ENCODE data around the gene TUBB2B.

Gene TUBB2B

DNA sequence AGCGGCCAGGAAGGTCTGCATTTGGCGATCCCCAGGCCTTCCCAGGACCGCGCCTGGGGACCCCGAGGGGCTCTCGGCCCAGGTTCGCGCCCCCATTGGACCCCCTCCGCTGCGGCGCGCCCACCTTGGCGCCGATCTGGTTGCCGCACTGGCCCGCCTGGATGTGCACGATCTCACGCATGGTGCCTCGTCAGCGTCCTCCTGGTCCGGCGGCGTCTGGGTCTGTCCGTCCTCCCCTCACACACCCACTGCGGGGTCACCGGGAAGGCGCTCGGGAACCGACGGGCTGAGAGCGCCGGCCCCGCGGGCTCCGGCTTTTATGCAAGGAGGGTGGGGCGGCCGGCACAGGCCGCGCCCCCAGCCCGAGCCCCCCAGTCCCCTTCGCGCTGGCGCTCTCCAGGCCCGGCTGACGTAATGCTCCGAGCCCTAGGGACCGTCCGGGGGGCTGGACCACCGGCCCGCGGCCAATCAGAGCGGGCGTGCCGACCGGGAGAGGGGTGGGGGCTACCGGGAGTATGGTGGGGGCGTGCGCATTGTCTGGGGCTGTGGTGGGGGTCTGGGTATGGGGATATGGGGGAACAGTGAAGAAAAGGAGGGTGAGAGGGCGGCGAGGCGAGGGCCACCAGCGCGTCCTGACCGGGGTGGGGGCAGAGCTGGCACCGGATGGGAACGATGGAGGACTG is at the start of gene TUBB2B:
Gene TUBB2B, minus strand, starts transcription at position 291 of the 683 bp plus-strand sequence. Its CDS starts 110 bp downstream, at position 181.
- H3K27ac ChIP-seq (ENCODE audit: low read depth, low read length), result peak within 1 kb of the TSS; percentile 31
- no peaks in the 10 kb centered on the region for H3K9me3 ChIP-seq (ENCODE audit: low read length)
- H3K9ac ChIP-seq (ENCODE audit: low read length), result no peak within 1 kb of the TSS
- H3K4me1 ChIP-seq (ENCODE audit: insufficient read depth, low read length), result peaks cover 47% of the 10 kb centered on the region
- H3K4me3 ChIP-seq (ENCODE audit: low read depth in 1 of 2, low read length in 2 of 2), result peak within 1 kb of the TSS; percentile 65 to 67
- no peaks in the 10 kb centered on the region for H3K36me3 ChIP-seq (ENCODE audit: insufficient read depth, low read length)
- H3K27me3 ChIP-seq (ENCODE audit: control insufficient read depth in 1 of 2, insufficient read depth in 2 of 2, low read length in 2 of 2), result peaks cover 39 to 46% of the 10 kb centered on the region in 2 donors

DNA sequence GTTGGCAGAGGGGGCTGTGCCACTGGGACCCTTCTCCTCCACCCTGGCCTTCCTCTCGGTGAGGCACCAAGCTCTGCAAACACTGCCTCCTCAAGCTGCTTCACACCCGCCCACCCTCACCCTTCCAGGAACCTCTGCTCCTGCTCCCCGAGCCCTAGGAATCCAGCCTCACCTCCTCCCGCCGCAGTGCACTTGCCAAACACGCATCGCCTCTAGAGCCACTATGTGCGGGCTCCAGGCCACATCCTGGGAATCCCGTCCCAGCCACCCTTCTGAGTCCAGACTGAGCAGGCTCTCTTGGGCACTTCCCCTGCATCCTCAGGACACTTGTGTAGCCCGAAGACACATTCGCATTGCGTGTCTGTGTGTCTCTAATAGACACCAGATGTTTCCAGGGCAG is 49.8 kb upstream of the TUBB2B start:
- peaks cover 17% of the 10 kb centered on the region for H3K36me3 ChIP-seq (ENCODE audit: insufficient read depth, low read length)
- peaks cover 20% of the 10 kb centered on the region for H3K4me1 ChIP-seq (ENCODE audit: insufficient read depth, low read length)
- no peak overlapping the region for H3K4me3 ChIP-seq (ENCODE audit: low read depth in 1 of 2, low read length in 2 of 2)
- no peak overlapping the region for H3K9ac ChIP-seq (ENCODE audit: low read length)
- no peaks in the 10 kb centered on the region for H3K9me3 ChIP-seq (ENCODE audit: low read length)
- no peak overlapping the region for H3K27ac ChIP-seq (ENCODE audit: low read depth, low read length)
- no peaks in the 10 kb centered on the region for H3K27me3 ChIP-seq (ENCODE audit: control insufficient read depth in 1 of 2, insufficient read depth in 2 of 2, low read length in 2 of 2)

DNA sequence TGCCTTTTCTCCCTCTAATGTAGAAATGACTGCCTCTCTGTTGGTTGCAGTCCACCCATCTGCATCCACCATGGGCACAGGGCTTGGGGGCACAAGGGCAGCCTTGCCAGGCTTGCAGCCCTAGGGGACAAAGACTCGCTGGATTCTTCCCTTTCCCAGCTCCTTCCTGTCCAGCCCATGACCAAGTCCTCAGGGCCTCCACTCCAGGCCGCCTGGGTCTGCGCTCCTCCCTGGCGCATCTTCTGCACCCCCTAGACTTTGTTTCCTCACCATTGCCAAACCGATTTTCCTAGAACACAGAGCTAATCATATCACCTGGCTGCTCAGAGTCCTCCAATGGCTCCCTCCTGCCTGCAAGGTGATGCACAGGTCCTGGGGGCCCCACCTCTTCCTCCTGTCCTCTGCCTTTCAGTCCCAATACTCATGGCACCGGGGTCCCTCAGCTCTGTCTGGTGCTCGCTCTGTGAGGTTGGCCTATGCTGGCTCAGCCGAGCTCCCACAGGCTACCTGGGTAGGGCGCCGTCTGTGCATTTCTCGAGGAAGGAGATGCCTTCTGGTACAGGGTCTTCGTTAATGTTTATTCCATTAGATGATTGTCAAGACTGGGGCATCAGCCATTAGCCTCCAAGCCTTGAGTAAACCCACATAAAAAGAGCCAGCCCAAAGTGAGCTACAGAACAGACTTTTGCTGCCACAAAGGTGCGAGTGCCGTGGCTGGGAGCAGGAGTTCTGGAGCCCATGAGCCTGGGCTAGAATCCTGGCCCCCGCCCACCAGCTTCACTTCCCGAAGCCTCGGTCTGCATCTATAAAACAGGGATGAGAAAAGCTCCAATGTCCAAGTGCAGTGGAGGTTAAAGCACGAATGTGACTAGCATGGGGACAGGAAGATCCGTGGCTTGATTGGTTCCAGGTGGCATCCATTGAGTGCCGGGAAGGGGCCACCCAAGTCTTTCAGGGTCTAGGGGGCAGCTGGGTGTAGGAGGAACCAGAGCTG is 49.0 kb upstream of the TUBB2B start:
- Histone ChIP-seq H3K36me3 (ENCODE audit: insufficient read depth, low read length) (peaks cover 17% of the 10 kb centered on the region), H3K27ac (ENCODE audit: low read depth, low read length) (no peak overlapping the region), H3K9ac (ENCODE audit: low read length) (no peak overlapping the region), H3K4me3 (ENCODE audit: low read depth in 1 of 2, low read length in 2 of 2) (no peak overlapping the region), H3K27me3 (ENCODE audit: control insufficient read depth in 1 of 2, insufficient read depth in 2 of 2, low read length in 2 of 2) (no peaks in the 10 kb centered on the region), H3K9me3 (ENCODE audit: low read length) (no peaks in the 10 kb centered on the region), H3K4me1 (ENCODE audit: insufficient read depth, low read length) (peaks cover 12% of the 10 kb centered on the region)

DNA sequence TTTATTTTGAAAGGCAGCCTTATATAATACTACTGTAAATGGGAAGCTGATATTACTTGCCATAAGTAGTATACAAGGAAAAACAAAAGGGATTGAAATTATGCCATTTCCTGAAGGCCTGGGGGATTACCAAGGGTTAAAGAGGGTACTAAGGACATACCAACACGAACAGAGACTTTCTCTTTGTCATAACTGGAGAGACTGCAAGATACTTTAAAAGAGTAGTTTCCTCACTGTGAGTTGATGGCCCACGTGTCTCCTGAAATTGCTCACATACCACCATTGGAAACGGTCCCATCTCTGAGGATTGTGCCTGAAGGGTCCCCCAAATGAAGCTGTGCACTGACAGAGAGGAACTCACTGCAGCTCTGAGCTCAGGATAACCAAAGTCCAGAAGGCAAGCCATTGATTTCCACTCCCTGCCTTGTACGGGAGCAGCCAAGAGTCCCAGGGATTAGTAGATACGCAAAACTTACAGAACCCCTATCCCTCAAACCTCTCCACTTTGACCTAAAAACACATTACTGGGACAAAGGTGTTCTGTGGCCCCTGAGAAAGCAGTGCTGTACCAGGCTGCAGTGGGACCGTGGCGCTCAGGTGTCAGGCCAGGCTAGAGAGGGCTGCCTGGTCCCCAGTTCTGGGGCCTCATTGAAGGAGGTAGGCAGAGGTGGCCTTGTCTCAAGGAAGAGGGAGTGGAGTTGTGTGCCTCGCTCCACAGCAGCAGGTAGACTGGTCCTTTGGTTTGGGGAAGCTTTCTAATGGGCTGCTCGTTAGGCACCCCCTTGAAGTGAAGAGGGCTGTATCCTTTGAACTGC is 46.5 kb upstream of the TUBB2B start:
- Histone ChIP-seq H3K27ac (ENCODE audit: low read depth, low read length) (no peak overlapping the region), H3K36me3 (ENCODE audit: insufficient read depth, low read length) (peaks cover 34% of the 10 kb centered on the region), H3K4me3 (ENCODE audit: low read depth in 1 of 2, low read length in 2 of 2) (no peak overlapping the region), H3K9me3 (ENCODE audit: low read length) (no peaks in the 10 kb centered on the region), H3K9ac (ENCODE audit: low read length) (no peak overlapping the region), H3K4me1 (ENCODE audit: insufficient read depth, low read length) (peaks cover 6% of the 10 kb centered on the region), H3K27me3 (ENCODE audit: control insufficient read depth in 1 of 2, insufficient read depth in 2 of 2, low read length in 2 of 2) (no peaks in the 10 kb centered on the region)

DNA sequence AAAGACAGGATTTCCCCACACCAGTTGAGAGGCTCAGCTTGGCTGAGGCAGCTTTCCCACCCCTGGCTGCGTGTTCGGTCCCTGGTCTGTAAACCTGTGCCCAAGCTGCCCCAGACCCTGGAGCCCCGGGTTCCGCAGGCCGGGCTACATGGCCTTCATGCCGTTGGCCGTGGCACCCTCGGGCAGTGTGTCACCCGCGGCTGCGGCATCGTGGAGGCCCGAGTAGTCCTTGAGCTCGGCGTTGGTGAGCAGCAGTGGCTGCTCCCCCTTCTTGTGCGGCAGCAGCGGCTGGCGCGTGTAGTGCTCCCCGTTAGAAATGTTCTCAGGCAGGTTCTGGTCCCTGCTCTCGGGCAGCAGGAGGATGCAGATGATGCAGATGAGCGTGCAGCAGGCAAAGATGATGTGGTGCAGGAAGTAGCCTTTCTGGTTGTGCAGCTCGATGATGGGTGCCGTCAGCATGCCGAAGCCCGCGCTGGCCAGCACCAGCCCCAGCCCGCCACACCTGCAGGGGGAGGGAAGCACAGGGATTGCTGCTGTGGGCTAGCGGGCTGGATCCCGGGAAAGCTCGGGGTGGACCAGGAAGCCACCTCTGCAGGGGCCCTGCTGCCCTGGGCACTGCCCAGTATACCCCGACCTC is 45.6 kb upstream of the TUBB2B start:
- H3K27me3 ChIP-seq (ENCODE audit: control insufficient read depth in 1 of 2, insufficient read depth in 2 of 2, low read length in 2 of 2), result no peaks in the 10 kb centered on the region
- H3K9me3 ChIP-seq (ENCODE audit: low read length), result no peaks in the 10 kb centered on the region
- H3K9ac ChIP-seq (ENCODE audit: low read length), result no peak overlapping the region
- no peak overlapping the region for H3K27ac ChIP-seq (ENCODE audit: low read depth, low read length)
- peaks cover 6% of the 10 kb centered on the region for H3K4me1 ChIP-seq (ENCODE audit: insufficient read depth, low read length)
- no peak overlapping the region for H3K4me3 ChIP-seq (ENCODE audit: low read depth in 1 of 2, low read length in 2 of 2)
- H3K36me3 ChIP-seq (ENCODE audit: insufficient read depth, low read length), result peaks cover 35% of the 10 kb centered on the region

DNA sequence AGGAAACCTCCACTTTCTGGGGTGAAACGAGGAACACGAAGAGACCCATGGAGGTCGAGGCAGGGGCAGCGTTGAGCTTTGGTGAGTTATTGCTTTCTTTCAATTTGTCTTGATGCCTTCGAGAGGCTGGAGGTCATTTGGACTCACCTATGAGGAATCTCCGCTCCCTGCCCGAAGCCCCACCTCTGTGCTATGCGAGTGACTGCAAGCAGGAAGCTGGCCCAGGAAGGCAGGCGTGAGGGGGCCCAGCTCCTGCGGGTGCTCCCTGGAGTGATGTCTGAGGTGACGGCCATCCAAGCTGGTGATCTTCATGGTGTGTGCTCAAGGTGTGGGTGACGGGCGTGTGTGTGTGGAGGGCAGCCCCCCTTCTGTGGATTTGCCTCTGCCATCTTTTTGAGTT is 44.3 kb upstream of the TUBB2B start:
- Histone ChIP-seq H3K36me3 (ENCODE audit: insufficient read depth, low read length) (peaks cover 35% of the 10 kb centered on the region), H3K4me1 (ENCODE audit: insufficient read depth, low read length) (peaks cover 6% of the 10 kb centered on the region), H3K27me3 (ENCODE audit: control insufficient read depth in 1 of 2, insufficient read depth in 2 of 2, low read length in 2 of 2) (no peaks in the 10 kb centered on the region), H3K27ac (ENCODE audit: low read depth, low read length) (no peak overlapping the region), H3K4me3 (ENCODE audit: low read depth in 1 of 2, low read length in 2 of 2) (no peak overlapping the region), H3K9me3 (ENCODE audit: low read length) (no peaks in the 10 kb centered on the region), H3K9ac (ENCODE audit: low read length) (no peak overlapping the region)

DNA sequence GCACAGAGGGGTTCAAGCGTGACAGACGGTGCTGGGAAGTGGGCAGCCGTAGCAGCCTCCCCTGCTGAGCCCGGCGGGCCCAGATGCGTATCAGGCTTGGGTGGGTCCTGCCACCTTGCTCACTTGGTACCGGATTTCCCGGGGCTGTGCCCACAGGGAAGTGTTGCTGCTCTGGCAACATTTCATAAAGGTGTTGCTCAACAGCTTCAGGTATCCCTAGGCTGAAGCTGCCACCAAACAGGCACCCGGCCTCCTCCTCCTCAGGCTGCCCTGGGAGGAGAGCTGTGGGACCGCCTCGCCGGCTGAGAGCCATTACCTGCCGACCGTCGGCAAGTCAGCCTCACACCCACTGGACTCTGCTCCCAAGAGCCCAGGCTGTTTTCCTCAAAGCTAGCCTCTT is 42.8 kb upstream of the TUBB2B start:
- no peak overlapping the region for H3K27ac ChIP-seq (ENCODE audit: low read depth, low read length)
- H3K36me3 ChIP-seq (ENCODE audit: insufficient read depth, low read length), result peaks cover 35% of the 10 kb centered on the region
- peaks cover 6% of the 10 kb centered on the region for H3K4me1 ChIP-seq (ENCODE audit: insufficient read depth, low read length)
- H3K4me3 ChIP-seq (ENCODE audit: low read depth in 1 of 2, low read length in 2 of 2), result no peak overlapping the region
- H3K27me3 ChIP-seq (ENCODE audit: control insufficient read depth in 1 of 2, insufficient read depth in 2 of 2, low read length in 2 of 2), result no peaks in the 10 kb centered on the region
- no peaks in the 10 kb centered on the region for H3K9me3 ChIP-seq (ENCODE audit: low read length)
- no peak overlapping the region for H3K9ac ChIP-seq (ENCODE audit: low read length)

DNA sequence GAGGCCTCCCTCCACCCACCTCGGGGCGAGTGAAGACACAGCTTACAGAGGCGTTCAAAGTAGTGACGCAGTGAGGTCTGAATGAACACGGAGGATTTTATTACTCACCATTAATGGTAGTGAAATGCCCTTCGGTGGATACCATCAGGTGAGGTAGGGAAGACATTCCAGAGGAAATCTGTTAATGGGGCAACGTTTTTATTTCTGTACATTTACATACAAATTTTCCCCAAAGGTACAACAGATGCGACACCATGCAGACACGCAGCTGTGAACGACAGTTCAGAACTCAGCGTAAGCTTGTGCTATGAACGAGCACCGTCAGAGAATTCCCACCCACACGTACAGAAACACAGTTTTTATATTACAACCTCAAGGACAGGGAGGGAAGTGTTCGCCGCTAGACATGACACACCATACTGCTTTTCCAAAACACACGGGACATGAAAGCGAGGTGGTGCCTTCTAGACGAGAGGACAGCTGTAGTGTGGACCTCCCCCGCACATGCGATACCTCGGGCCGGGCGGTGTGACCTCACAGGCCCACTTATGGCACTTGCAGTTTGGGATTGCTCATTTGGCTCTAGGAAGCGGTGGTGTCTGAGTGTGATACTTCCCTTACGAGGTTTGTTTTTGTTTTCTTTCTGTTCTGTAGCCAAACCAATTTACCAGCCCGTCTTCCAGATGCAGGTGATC is 42.0 kb upstream of the TUBB2B start:
- Histone ChIP-seq H3K36me3 (ENCODE audit: insufficient read depth, low read length) (peaks cover 39% of the 10 kb centered on the region), H3K4me3 (ENCODE audit: low read depth in 1 of 2, low read length in 2 of 2) (no peak overlapping the region), H3K27me3 (ENCODE audit: control insufficient read depth in 1 of 2, insufficient read depth in 2 of 2, low read length in 2 of 2) (no peaks in the 10 kb centered on the region), H3K4me1 (ENCODE audit: insufficient read depth, low read length) (peaks cover 6% of the 10 kb centered on the region), H3K9me3 (ENCODE audit: low read length) (no peaks in the 10 kb centered on the region), H3K27ac (ENCODE audit: low read depth, low read length) (no peak overlapping the region), H3K9ac (ENCODE audit: low read length) (no peak overlapping the region)

DNA sequence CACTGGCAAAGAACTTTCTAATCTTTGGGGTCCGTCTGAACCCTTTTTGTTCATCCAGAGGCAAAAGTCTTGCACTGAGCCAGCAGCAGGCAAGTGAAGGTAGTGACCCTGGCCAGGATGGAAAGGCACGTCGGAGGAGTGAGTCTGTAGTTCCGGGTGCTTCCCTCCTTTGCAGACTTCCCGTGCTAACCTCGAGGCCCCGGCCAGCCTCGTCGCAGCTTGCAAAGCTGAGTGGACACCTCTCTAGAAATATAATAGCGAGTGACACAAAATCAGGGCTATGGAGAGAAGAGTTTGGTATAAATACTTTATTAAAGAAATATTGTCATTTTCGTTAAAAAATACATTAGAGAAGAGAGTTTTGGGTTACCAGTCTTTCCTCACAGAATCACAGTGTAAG is 41.2 kb upstream of the TUBB2B start:
- peaks cover 40% of the 10 kb centered on the region for H3K36me3 ChIP-seq (ENCODE audit: insufficient read depth, low read length)
- no peak overlapping the region for H3K27ac ChIP-seq (ENCODE audit: low read depth, low read length)
- no peak overlapping the region for H3K9ac ChIP-seq (ENCODE audit: low read length)
- H3K9me3 ChIP-seq (ENCODE audit: low read length), result no peaks in the 10 kb centered on the region
- no peaks in the 10 kb centered on the region for H3K27me3 ChIP-seq (ENCODE audit: control insufficient read depth in 1 of 2, insufficient read depth in 2 of 2, low read length in 2 of 2)
- H3K4me3 ChIP-seq (ENCODE audit: low read depth in 1 of 2, low read length in 2 of 2), result no peak overlapping the region
- peaks cover 3% of the 10 kb centered on the region for H3K4me1 ChIP-seq (ENCODE audit: insufficient read depth, low read length)

DNA sequence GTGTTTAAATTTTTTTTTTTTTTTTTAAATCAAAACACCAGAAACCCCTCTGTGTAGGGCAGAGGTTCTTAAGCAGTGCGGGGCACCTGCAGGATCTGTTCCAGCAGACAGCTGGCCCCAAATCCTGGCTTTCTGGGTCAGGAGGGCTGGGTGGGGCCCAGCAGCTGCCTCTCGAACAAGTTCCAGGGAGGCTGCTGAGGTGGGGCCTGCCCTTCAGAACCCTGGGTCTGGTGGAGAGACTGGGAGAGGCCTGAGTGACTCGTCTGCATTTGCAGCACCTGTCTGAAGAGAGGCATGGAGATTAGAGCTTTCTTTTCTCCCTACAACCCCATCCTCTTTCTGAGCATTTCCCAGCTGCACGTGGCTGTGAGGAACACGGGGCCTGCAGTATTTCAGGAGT is 39.7 kb upstream of the TUBB2B start:
- Histone ChIP-seq H3K9ac (ENCODE audit: low read length) (no peak overlapping the region), H3K36me3 (ENCODE audit: insufficient read depth, low read length) (peaks cover 37% of the 10 kb centered on the region), H3K9me3 (ENCODE audit: low read length) (no peaks in the 10 kb centered on the region), H3K27ac (ENCODE audit: low read depth, low read length) (no peak overlapping the region), H3K4me1 (ENCODE audit: insufficient read depth, low read length) (no peaks in the 10 kb centered on the region), H3K27me3 (ENCODE audit: control insufficient read depth in 1 of 2, insufficient read depth in 2 of 2, low read length in 2 of 2) (no peaks in the 10 kb centered on the region), H3K4me3 (ENCODE audit: low read depth in 1 of 2, low read length in 2 of 2) (no peak overlapping the region)

Measured in muscle layer of colon (tissue), 2 donors.